ENCODE results near the gene IL17D. TPM values are rescaled to one million over a fixed set of nuclear protein-coding genes. Genes with fewer than 3 reads are reported as not detected.

Gene IL17D
- total RNA-seq, 3 donors from 2014 or later = 0.73 to 6.7 (median 2.0) TPM

DNA sequence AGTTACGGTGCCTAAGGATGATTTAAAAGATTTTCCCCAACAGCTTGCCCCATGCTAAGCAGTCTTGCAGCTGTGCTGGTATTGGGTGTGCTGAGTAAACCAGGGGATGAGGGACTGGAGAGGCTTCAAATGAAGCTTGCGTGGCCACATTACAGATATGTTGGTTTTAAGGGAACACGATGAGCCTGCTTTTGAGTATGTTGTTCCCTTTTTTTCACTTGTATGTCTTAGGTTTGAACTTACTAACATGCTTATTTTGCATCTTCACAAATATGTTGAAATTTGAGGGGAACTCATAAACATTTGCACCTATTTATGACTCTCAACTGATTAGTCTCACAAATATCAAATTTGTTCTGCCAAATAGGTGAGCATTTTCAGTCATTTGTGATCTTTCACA, 2.0 kb upstream of the IL17D start:
- no peak for TF ChIP-seq POLR2A (IDR thresholded peaks at IDR 0.05)
- TF ChIP-seq POLR2AphosphoS5 (IDR thresholded peaks at IDR 0.05) = no peak
- TF ChIP-seq, protein P1, sequence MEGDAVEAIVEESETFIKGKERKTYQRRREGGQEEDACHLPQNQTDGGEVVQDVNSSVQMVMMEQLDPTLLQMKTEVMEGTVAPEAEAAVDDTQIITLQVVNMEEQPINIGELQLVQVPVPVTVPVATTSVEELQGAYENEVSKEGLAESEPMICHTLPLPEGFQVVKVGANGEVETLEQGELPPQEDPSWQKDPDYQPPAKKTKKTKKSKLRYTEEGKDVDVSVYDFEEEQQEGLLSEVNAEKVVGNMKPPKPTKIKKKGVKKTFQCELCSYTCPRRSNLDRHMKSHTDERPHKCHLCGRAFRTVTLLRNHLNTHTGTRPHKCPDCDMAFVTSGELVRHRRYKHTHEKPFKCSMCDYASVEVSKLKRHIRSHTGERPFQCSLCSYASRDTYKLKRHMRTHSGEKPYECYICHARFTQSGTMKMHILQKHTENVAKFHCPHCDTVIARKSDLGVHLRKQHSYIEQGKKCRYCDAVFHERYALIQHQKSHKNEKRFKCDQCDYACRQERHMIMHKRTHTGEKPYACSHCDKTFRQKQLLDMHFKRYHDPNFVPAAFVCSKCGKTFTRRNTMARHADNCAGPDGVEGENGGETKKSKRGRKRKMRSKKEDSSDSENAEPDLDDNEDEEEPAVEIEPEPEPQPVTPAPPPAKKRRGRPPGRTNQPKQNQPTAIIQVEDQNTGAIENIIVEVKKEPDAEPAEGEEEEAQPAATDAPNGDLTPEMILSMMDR (IDR thresholded peaks at IDR 0.05) = no peak
- Histone ChIP-seq H3K4me3 (no peak overlapping the region), H3K9me3 (no peaks in the 10 kb centered on the region), H3K27me3 (no peaks in the 10 kb centered on the region), H3K4me1 (no peaks in the 10 kb centered on the region), H3K36me3 (no peaks in the 10 kb centered on the region), H3K27ac (no peak overlapping the region)
- DNase-seq (ENCODE audit: low spot score in 2 of 2) = no peak
- intact Hi-C loops (cut with DNase I; ENCODE audit: low total_unique reads) = no loop called here

DNA sequence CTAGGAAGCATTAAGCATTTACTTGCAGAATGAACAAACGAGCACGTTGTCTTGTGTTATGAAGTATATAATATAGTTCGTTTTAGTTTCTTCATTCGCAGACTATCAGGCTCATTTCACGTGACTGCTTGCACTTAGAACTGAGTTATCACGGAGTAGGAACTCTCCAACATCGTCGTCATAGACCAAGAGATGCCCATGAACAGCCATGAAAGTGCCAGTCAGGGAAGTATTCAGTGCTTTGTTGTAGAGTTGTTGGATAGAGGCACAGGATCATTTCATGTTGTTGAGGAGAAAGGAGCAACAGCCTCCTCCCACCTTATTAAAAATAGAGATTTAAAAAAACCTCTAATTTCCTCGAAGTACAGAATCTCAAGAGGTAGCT, 977 bp upstream of the IL17D start:
- Histone ChIP-seq H3K9me3 (no peaks in the 10 kb centered on the region), H3K27me3 (no peaks in the 10 kb centered on the region), H3K36me3 (no peaks in the 10 kb centered on the region), H3K4me3 (peak overlapping the region; percentile 68 to 80 (median 76)), H3K27ac (no peak overlapping the region), H3K4me1 (no peaks in the 10 kb centered on the region)
- intact Hi-C loops (cut with DNase I; ENCODE audit: low total_unique reads) = no loop called here
- TF ChIP-seq POLR2AphosphoS5 (IDR thresholded peaks at IDR 0.05) (no peak), POLR2A (IDR thresholded peaks at IDR 0.05) (no peak)
- TF ChIP-seq, protein P1 (IDR thresholded peaks at IDR 0.05) = no peak
- DNase-seq (ENCODE audit: low spot score in 2 of 2) = no peak

DNA sequence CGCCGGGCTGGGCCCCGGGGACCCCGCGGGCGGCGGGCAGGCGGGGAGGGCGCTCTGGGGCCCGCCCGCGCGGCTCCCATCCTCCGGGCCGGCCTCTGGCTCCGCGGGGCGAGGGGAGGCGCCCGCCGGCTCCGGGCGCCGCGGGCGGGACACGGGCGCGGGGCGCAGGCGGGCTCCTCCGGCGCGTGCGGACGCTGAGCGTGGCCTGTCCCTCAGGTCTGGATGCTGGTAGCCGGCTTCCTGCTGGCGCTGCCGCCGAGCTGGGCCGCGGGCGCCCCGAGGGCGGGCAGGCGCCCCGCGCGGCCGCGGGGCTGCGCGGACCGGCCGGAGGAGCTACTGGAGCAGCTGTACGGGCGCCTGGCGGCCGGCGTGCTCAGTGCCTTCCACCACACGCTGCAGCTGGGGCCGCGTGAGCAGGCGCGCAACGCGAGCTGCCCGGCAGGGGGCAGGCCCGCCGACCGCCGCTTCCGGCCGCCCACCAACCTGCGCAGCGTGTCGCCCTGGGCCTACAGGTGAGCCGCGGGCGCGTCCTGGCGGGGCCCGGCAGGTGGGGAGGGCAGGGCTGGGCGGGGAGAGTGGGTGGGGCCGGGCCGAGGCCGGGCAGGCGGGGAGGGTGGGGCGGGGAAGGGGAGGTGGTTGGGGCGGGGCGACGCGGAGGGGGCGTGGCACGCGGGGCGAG, 420 bp downstream of the IL17D start:
- Histone ChIP-seq H3K4me3 (peak overlapping the region; percentile 48 to 80 (median 68)), H3K36me3 (no peaks in the 10 kb centered on the region), H3K4me1 (no peaks in the 10 kb centered on the region), H3K27ac (peak overlapping the region; percentile 36 to 76), H3K9me3 (no peaks in the 10 kb centered on the region), H3K27me3 (no peaks in the 10 kb centered on the region)
- TF ChIP-seq POLR2A (IDR thresholded peaks at IDR 0.05) (no peak), POLR2AphosphoS5 (IDR thresholded peaks at IDR 0.05) (no peak)
- TF ChIP-seq, protein P1 (IDR thresholded peaks at IDR 0.05) = peak in 1 of 3 donors; percentile 82
- DNase-seq (ENCODE audit: low spot score in 2 of 2) = peak; percentile 47 to 69
- intact Hi-C loops (cut with DNase I; ENCODE audit: low total_unique reads) = no loop called here

DNA sequence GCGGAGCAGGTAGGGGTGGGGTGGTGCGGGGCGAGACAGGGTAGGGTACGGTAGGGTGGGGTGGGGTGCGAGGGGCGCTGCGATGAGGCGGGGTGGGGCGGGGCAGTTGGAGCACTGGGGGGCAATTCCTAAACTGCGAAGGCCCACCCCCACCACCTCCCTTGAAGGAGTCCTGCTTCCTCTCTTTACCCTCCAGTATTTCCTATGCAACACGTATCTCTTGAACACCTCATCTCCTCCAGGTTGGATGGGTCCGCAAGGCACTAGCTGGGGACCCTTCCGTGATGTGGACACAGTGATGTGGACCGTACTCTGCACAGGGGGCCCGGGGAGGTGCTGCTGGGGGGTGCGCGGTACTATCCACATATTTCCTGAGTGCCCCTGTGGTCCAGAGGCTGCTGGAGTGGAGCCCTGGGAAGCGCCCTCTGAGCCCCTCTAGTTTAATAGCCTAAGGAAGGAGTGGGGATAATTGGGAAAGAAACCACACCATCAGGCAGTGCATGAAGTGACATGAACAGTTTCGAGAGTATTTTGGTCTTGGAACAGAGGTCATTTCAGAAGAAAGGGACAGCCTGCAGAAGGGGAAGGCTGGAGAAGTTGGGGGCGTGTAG, 1.1 kb downstream of the IL17D start:
- Histone ChIP-seq H3K9me3 (no peaks in the 10 kb centered on the region), H3K27ac (peak overlapping the region; percentile 36 to 76), H3K4me1 (no peaks in the 10 kb centered on the region), H3K36me3 (no peaks in the 10 kb centered on the region), H3K27me3 (no peaks in the 10 kb centered on the region), H3K4me3 (peak overlapping the region; percentile 48 to 80 (median 68))
- TF ChIP-seq, protein P1 (IDR thresholded peaks at IDR 0.05) = no peak
- TF ChIP-seq POLR2A (IDR thresholded peaks at IDR 0.05) = no peak
- no peak for TF ChIP-seq POLR2AphosphoS5 (IDR thresholded peaks at IDR 0.05)
- DNase-seq (ENCODE audit: low spot score in 2 of 2) = no peak
- intact Hi-C loops (cut with DNase I; ENCODE audit: low total_unique reads) = no loop called here

DNA sequence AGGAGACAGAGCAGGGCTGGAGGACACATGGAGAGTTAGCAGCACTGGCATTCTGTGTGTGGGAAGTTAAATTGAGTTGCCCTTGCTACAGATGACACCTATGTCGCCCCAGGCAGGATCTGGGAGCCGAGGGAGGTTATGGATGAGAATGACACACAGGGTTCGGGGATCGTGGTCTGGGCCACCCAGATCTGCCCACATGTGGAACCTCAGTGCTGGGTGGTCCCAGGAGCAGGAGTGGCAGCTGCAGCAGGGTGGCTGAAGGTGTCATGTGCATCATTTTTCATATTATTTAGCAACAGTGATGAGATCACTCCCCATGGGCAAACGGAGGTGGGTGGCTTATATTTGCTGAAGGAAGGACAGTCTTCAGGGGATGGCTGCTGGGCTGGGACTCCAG, 3.2 kb downstream of the IL17D start:
- TF ChIP-seq POLR2AphosphoS5 (IDR thresholded peaks at IDR 0.05) = no peak
- TF ChIP-seq, protein P1 (IDR thresholded peaks at IDR 0.05) = no peak
- no peak for TF ChIP-seq POLR2A (IDR thresholded peaks at IDR 0.05)
- Histone ChIP-seq H3K4me3 (no peak overlapping the region), H3K9me3 (no peaks in the 10 kb centered on the region), H3K36me3 (no peaks in the 10 kb centered on the region), H3K27ac (no peak overlapping the region), H3K4me1 (no peaks in the 10 kb centered on the region), H3K27me3 (no peaks in the 10 kb centered on the region)
- no peak for DNase-seq (ENCODE audit: low spot score in 2 of 2)
- intact Hi-C loops (cut with DNase I; ENCODE audit: low total_unique reads) = no loop called here
